ENCODE data around the gene CACUL1.
"Not testable (repeated sequence)": the region's sequence is repeated elsewhere in the genome, so short reads cannot be mapped to it uniquely, and the experiment has no call there.

The CACUL1 gene

DNA sequence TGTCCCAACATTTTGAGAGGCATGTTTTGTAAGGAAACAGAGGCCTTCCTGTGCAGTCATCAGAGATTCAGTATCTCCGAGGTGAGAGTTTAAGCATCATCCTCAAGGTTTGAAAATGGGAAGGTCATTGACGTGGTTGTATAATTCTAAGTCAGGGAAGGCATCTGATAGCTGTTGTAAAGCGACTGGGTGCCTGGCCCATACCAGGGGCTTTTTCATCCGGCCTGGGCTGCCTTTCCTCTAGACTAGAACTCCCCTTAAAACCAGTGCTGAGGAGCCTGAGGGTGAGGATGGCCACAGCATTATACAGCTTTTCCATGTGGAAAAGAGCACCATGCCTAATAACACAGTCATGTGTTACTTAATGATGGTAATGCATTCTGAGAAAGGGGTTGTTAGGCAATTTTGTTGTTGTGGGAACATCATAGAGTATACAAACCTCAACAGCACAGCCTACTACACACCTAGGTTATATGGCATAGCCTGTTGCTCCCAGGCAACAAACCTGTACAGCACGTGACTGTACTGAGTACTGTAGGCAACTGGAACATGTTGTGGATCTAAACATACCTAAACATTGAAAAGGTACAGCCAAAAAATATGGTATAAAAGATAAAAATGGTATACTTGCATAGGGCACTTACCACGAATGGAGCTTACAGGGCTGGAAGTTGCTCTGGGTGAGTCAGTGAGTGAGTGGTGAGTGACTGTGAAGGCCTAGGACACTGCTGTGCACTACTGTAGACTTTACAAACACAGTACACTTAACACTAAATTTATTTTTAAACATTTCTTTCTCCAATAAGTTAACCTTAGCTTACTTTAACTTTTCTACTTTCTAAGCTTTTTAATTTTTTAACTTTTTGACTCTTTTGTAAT is 13.5 kb upstream of the CACUL1 start:
- no peak for DNase-seq (ENCODE audit: low read depth in 2 of 2)

DNA sequence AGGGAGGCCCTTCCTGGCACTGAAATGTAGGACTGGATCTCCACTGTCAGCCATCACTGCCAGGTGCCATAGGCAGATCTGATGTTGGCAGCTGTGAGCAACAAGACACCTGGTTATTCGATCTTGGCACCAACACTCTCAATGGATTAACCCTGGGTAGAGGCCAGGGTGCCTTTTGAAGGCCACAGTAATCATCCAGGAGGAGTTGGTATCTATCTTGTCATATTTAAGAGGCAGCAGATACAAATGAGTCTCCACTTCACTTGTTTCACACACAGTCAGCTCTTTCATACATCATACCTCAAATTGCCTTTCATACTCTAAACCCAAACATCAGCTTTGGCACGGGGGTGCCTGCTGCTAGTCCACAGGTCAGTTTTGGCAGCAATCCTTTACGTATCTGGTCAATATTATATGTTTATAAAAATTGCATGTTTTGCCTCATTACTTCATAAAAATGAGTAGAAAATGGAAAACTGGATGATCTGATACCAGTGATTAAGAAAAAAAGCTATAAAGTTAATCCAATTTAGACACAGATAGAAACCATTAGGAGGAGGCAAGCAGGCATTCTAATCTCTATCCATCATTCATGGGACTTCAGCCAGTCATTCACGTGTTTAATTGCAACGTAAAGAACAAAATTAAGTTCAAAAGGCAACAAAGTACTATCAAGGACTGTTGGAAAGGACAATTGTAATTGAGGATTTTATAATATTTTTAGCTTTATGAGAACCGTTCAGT is 12.7 kb upstream of the CACUL1 start:
- no peak for DNase-seq (ENCODE audit: low read depth in 2 of 2)

GRCh38 chr10:118764195-118764594 is 9.4 kb upstream of the CACUL1 start:
- no peak for DNase-seq (ENCODE audit: low read depth in 2 of 2)

- DNase-seq (ENCODE audit: low read depth in 2 of 2): no peak
Observed at GRCh38 chr10:118763202-118763988, 8.6 kb upstream of the CACUL1 start.

DNA sequence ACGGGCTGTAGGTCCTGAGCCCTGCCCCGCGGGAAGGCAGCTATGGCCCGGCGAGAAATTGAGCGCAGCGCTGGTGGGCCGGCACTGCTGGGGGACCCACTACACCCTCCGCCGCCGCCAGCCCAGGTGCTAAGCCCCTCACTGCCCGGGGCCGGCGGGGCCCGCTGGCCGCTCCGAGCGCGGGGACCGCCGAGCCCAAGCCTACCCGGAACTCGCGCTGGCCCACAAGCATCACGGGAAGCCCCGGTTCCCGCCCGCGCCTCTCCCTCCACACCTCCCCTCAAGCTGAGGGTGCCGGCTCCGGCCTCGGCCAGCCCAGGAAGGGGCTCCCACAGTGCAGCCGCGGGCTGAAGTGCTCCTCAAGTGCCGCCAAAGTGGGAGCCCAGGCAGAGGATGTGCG is 5.5 kb upstream of the CACUL1 start:
- DNase-seq (ENCODE audit: low read depth in 2 of 2): no peak

- no peak for DNase-seq (ENCODE audit: low read depth in 2 of 2)
Observed at GRCh38 chr10:118758449-118758848, 3.7 kb upstream of the CACUL1 start.

DNA sequence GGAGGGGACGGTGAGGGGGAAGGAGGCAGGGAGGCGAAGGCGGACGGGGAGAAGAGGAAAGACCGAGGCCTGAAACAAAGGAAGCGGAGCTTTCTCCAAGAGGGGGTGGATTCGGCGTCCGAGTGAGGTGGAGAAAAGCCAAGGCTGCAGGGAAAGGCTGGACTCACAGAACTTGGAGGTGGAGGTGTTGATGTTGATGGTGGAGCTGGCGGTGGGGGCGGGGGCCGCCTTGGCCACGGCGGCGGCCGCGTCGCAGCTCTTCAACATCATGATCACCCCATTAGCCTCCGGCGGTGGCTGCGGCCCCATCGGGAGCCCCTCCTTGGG is 578 bp downstream of the CACUL1 start:
- DNase-seq (ENCODE audit: low read depth in 2 of 2): peak in 1 of 2 donors; percentile 19

GRCh38 chr10:118753331-118754228 is 1.2 kb downstream of the CACUL1 start:
- DNase-seq (ENCODE audit: low read depth in 2 of 2): no peak

GRCh38 chr10:118752409-118752808 is 2.4 kb downstream of the CACUL1 start:
- no peak for DNase-seq (ENCODE audit: low read depth in 2 of 2)

DNA sequence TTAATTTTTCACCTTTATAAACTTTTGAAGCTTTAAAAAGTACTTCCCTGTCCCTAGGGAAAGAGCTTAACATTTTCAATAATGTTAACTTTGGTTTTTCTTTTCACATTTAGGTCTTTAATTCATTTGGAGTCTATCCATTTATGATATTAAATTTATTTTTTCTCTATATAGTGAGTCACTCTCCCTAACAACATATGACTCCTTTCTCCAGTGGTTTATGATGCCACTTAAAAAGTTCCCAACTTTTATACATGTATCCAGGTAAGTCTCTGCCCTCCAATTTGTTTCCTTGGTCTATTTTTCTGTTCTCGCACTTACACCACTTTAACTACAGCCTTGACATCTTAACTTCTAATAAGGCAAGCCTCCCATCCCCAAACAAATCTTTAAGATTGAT is 3.5 kb downstream of the CACUL1 start:
- DNase-seq (ENCODE audit: low read depth in 2 of 2): no peak

DNA sequence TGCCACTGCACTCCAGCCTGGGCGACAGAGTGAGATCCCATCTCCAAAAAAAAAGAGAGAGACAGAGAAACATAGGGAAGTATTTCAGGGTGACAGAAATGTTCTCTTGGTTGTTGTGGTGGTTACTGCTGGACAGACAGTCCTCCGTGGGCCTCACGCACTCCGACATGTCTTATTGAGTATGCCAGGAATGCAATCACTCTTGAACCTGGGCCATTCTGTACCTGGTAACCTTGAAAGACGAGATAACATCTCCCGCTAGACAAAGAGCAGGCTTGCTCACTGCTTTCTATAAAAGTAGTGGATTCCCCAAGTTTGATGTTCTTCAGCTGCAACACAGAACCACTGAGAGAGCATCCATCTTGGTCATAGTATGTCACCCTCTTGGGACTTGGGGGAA is 6.7 kb downstream of the CACUL1 start:
- no peak for DNase-seq (ENCODE audit: low read depth in 2 of 2)

GRCh38 chr10:118746246-118746645 is 8.5 kb downstream of the CACUL1 start:
- no peak for DNase-seq (ENCODE audit: low read depth in 2 of 2)

- DNase-seq (ENCODE audit: low read depth in 2 of 2): no peak
Observed at GRCh38 chr10:118745056-118745455, 9.7 kb downstream of the CACUL1 start.

GRCh38 chr10:118744346-118744918 is 10.3 kb downstream of the CACUL1 start:
- DNase-seq (ENCODE audit: low read depth in 2 of 2): not testable (repeated sequence)

DNA sequence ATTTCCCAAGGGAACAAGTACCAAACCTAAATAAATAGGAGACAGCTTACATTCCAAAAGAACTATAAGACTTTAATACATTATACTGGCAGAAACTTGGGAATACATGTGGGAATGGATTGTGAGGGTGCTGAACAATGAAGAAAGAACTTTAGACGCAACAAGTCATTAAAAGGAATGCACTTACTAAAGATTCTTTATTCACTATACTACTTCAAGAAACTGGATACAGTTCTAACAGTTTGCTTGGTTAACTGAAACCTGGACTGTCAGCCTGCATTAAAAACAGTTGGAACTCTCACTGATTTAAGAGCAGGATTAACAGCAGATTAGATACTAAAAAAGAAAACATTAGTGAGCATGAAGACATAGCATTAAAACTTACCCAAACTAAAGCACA is 12.0 kb downstream of the CACUL1 start:
- DNase-seq (ENCODE audit: low read depth in 2 of 2): no peak

DNA sequence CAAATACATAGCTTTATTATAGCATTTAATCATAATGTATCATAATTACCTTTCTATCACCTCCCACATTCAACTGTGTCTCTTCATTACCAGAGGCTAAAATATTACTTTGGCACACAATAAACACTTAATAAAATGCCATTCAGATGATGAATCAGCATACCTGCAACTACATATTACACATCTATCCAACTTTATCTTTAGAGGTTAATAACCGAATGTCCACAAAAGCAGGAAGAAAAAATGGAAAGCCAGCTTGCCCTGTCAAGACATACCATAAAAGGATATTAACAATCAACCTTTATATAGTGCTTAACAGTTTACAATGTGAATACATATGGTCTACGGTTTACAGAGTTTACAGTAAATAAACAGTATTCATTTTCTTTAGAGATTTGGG is 12.7 kb downstream of the CACUL1 start:
- DNase-seq (ENCODE audit: low read depth in 2 of 2): no peak

DNA sequence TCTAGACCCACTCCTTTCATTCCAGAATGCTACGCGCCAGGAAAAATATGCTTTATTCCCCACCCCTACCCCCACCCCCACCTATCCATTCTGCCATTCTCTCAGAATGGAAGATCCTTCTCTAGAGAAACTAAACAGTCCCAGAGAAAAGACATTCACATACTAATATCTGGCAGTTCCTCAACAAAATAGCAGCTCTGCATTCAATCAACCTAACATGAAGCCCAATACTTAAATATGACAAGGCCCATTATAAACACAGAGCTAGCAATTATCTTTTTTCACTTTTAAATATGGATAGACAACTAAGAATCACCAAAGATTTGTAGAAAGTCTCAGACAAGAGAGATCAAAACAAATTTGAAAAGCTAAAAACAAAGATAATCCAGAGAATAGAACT is 16.4 kb downstream of the CACUL1 start:
- no peak for DNase-seq (ENCODE audit: low read depth in 2 of 2)

DNA sequence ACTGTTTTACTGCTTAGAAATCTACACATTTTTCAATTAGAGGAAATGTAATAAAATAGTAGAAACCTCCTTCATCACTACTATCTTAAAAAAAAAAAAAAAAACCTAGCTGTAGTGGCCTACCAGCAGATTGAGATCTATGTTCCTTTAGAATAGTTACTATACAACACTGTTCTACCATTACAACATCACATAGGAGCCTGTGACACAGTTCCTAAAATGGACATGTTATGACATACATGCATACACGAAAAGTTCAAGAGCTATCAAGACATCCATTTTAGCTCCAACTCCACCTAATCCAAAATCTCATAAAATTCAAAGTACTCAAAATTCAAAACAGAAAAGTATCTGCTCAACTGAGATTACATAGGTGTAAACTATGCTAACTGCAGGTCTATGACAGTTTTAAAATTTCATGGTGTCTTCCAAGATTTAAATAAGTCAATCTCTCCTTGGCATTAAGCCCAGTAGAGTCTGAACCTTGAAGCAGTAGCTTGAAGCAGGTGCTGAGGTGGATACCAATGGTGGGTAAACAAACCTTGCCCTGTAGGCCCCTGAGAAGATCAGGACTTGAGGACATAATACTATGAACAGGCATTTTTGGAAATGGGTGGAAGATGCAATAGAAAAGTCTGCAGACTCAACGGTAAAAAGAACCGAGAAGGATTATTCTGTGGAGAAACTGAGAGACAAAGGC is 17.0 kb downstream of the CACUL1 start:
- DNase-seq (ENCODE audit: low read depth in 2 of 2): no peak

- no peak for DNase-seq (ENCODE audit: low read depth in 2 of 2)
Observed at GRCh38 chr10:118735294-118735693, 19.5 kb downstream of the CACUL1 start.

- no peak for DNase-seq (ENCODE audit: low read depth in 2 of 2)
Observed at GRCh38 chr10:118734475-118734874, 20.3 kb downstream of the CACUL1 start.
